ENCODE data around the gene ZMYND10. TPM values are rescaled to one million over a fixed set of nuclear protein-coding genes. Genes with fewer than 3 reads are reported as not detected.

Gene ZMYND10
- total RNA-seq, 1 experiment from 2014 or later, result 1.4 TPM

DNA sequence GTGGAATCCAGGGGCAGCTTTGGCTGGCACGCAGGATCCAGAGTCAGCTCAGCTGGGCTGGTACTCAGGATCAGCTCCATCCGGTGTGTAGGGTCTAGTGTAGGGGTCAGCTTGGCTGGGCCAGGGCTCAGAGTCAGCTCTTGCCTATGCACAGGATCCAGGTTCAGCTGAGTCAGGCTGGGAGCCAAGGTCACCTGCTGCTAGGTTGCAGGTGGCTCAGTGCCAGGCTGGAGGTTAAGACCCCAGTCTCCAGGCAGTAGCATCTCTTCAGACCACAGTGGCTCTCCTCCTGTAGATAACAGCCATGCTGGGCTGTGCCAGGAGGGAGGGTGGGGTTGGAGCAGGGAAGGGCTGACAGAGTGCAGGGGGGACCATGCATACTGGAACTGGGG is 48.2 kb downstream of the ZMYND10 start:
- DNase-seq, result no peak
- H3K4me3 Mint-ChIP-seq, result no peak overlapping the region
- no peak overlapping the region for H3K9ac ChIP-seq (ENCODE audit: extremely low read depth, insufficient read length, low read length)
- H3K4me1 ChIP-seq (ENCODE audit: insufficient read depth, low read length), result no peaks in the 10 kb centered on the region
- no peak overlapping the region for H4K5ac ChIP-seq (ENCODE audit: insufficient read length, low read depth, low read length)
- H2BK20ac ChIP-seq (ENCODE audit: low read depth, low read length, poor library complexity, severe bottlenecking), result no peak overlapping the region
- H3K27ac ChIP-seq (ENCODE audit: insufficient read length, low read depth, low read length), result no peak overlapping the region
- H2BK120ac ChIP-seq (ENCODE audit: low read depth, low read length, poor library complexity, severe bottlenecking), result no peak overlapping the region
- no peak overlapping the region for H2BK5ac ChIP-seq (ENCODE audit: insufficient read length, low read length)
- no peaks in the 10 kb centered on the region; a peak in 1 of 5 replicates for H3K9me3 Mint-ChIP-seq
- H3K18ac ChIP-seq (ENCODE audit: insufficient read length, low read depth, low read length), result no peak overlapping the region
- H3K36me3 Mint-ChIP-seq (ENCODE audit: insufficient read depth in 1 of 3, low read depth in 3 of 3), result peaks cover 0 to 8% (median 1%) of the 10 kb centered on the region in 3 experiments; a peak in 1 of 7 replicates
- peaks cover 22 to 23% of the 10 kb centered on the region in 2 experiments for H3K4me1 Mint-ChIP-seq
- no peaks in the 10 kb centered on the region for H3K27me3 Mint-ChIP-seq (ENCODE audit: low read depth)
- no peaks in the 10 kb centered on the region for H3K79me1 ChIP-seq (ENCODE audit: insufficient read depth, low read depth, low read length, poor library complexity, severe bottlenecking)
- H3K79me2 ChIP-seq (ENCODE audit: insufficient read depth, low read length), result no peaks in the 10 kb centered on the region
- peaks cover 6% of the 10 kb centered on the region for H3K23me2 ChIP-seq (ENCODE audit: insufficient read length, low read depth, low read length, poor library complexity, severe bottlenecking)
- no peak overlapping the region for H2BK12ac ChIP-seq (ENCODE audit: insufficient read length, low read depth, low read length)
- H3T11ph ChIP-seq (ENCODE audit: low read length), result no peak overlapping the region
- no peak overlapping the region for H3K4me2 ChIP-seq (ENCODE audit: insufficient read depth, insufficient read length, low read length)
- TF ChIP-seq, protein P1, sequence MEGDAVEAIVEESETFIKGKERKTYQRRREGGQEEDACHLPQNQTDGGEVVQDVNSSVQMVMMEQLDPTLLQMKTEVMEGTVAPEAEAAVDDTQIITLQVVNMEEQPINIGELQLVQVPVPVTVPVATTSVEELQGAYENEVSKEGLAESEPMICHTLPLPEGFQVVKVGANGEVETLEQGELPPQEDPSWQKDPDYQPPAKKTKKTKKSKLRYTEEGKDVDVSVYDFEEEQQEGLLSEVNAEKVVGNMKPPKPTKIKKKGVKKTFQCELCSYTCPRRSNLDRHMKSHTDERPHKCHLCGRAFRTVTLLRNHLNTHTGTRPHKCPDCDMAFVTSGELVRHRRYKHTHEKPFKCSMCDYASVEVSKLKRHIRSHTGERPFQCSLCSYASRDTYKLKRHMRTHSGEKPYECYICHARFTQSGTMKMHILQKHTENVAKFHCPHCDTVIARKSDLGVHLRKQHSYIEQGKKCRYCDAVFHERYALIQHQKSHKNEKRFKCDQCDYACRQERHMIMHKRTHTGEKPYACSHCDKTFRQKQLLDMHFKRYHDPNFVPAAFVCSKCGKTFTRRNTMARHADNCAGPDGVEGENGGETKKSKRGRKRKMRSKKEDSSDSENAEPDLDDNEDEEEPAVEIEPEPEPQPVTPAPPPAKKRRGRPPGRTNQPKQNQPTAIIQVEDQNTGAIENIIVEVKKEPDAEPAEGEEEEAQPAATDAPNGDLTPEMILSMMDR (conservative IDR thresholded peaks at IDR 0.05), result no peak
- no peaks in the 10 kb centered on the region for H3K9me3 ChIP-seq (ENCODE audit: control insufficient read depth, low read depth, low read length)
- no peaks in the 10 kb centered on the region for H3K27me3 ChIP-seq (ENCODE audit: insufficient read depth, low read length)
- no peak overlapping the region for H2AK5ac ChIP-seq (ENCODE audit: insufficient read length, low read length)
- no peak overlapping the region for H2AFZ ChIP-seq (ENCODE audit: low read length)
- H3K27ac Mint-ChIP-seq, result no peak overlapping the region
- no peak overlapping the region for H3K14ac ChIP-seq (ENCODE audit: insufficient read depth, low read length)
- H4K8ac ChIP-seq (replicated peaks; ENCODE audit: insufficient read length, low read depth, low read length), result no peak overlapping the region
- H4K20me1 ChIP-seq (ENCODE audit: control insufficient read depth, insufficient read depth, insufficient read length), result no peaks in the 10 kb centered on the region
- WGBS (ENCODE audit: extremely low coverage, insufficient read length, low lambda C conversion rate), result no CpG with 5 or more reads among the region's 2 CpGs
- no peak overlapping the region for H3K23ac ChIP-seq (ENCODE audit: insufficient read length, low read depth, low read length)
- H3K56ac ChIP-seq (ENCODE audit: insufficient read length, low read depth, low read length), result no peak overlapping the region
- no peak overlapping the region for H3K4ac ChIP-seq (ENCODE audit: low read depth, low read length)
- no peak overlapping the region for H4K91ac ChIP-seq (ENCODE audit: insufficient read length, low read depth, low read length)
- no peak overlapping the region for H2BK15ac ChIP-seq (ENCODE audit: low read depth, low read length)
